GM12878 (cell line): ENCODE results near the gene CBFA2T3. TPM values are rescaled to one million over a fixed set of nuclear protein-coding genes. Genes with fewer than 3 reads are reported as not detected.

ENCODE experiments used
- ATAC-seq: fragments of 200-7000 bp; cut with Tn5 transposase; 3 replicates; pipeline ENCODE4 v1.9.1; 2020; ENCODE audit warnings: mild to moderate bottlenecking, moderate library complexity
- BruUV-seq: library from RNA; stranded (reverse); fragments of 400-500 nt; replicated peaks from 2 replicates; lab custom pipeline; 2021; lab: Mats Ljungman, UMichigan
- CTCF ChIA-PET: fragments of 300-600 bp; sonication (Branson Sonifier 250); formaldehyde crosslinking; extraction: SDS; loops from one replicate; lab custom pipeline; 2021; ENCODE audit warnings: inconsistent platforms; lab: Yijun Ruan, JAX
- POLR2A ChIA-PET: fragments of 350-600 bp; formaldehyde crosslinking; extraction: SDS; loops from one replicate; lab custom pipeline; 2021; ENCODE audit warnings: inconsistent platforms; lab: Charles Lee
- RAD21 ChIA-PET: fragments of 300-600 bp; sonication (Branson Sonifier 250); formaldehyde crosslinking; loops from one replicate; lab custom pipeline; 2023; ENCODE audit warnings: antibody characterized with exemption; ENCODE audit not compliant: unreplicated experiment; lab: Charles Lee
- SMC1A ChIA-PET: fragments of 300-600 bp; sonication (Branson Sonifier 250); formaldehyde crosslinking; loops from one replicate; lab custom pipeline; 2023; ENCODE audit not compliant: unreplicated experiment, uncharacterized antibody; lab: Charles Lee
- DNase-seq: peaks from one replicate; pipeline ENCODE4 v3.0.0-alpha.2; 2011; ENCODE audit warnings: low read depth, low spot score
- FAIRE-seq: peaks from 3 replicates; lab custom pipeline; 2011; peaks lifted over from hg19 to GRCh38; lab: Jason Lieb, UNC
- H2AFZ ChIP-seq: 2 replicates; pipeline ENCODE4 v1.6.0; 2011; ENCODE audit warnings: low read depth, low read length, control low read depth; ENCODE audit not compliant: control insufficient read depth
- H3K27ac ChIP-seq: 2 replicates; pipeline ENCODE4 v1.5.1; 2011; ENCODE audit warnings: control low read depth; ENCODE audit not compliant: control insufficient read depth, insufficient read depth
- H3K27me3 ChIP-seq, 2 experiments: replicated peaks in 1 of 2; 2 replicates each; pipeline versions ENCODE4 v1.6.0 to v1.6.1; 2011; ENCODE audit warnings: low read length in 1 of 2; ENCODE audit not compliant: control insufficient read depth in 2 of 2, insufficient read depth in 2 of 2
- H3K36me3 ChIP-seq, 2 experiments: 2 replicates each; pipeline ENCODE4 v1.5.1; 2011; ENCODE audit warnings: low read length in 1 of 2; ENCODE audit not compliant: control insufficient read depth in 2 of 2, insufficient read depth in 2 of 2
- H3K4me1 ChIP-seq: 2 replicates; pipeline ENCODE4 v1.6.1; 2011; ENCODE audit warnings: mild to moderate bottlenecking, low read length, moderate library complexity, mixed read lengths; ENCODE audit not compliant: control insufficient read depth, insufficient read depth
- H3K4me2 ChIP-seq: 2 replicates; pipeline ENCODE4 v1.6.0; 2011; ENCODE audit warnings: control low read depth; ENCODE audit not compliant: control insufficient read depth, insufficient read depth
- H3K4me3 ChIP-seq: fragments of 200-600 bp; sonication (generic); 2 replicates; pipeline ENCODE4 v1.5.1; 2016
- H3K79me2 ChIP-seq: 2 replicates; pipeline ENCODE4 v1.6.0; 2011; ENCODE audit warnings: low read length; ENCODE audit not compliant: control insufficient read depth, insufficient read depth
- H3K9ac ChIP-seq: 2 replicates; pipeline ENCODE4 v1.8.0; 2011; ENCODE audit warnings: low read length, control low read depth, mixed read lengths; ENCODE audit not compliant: control insufficient read depth, insufficient read depth
- H3K9me3 ChIP-seq: replicated peaks from 3 replicates; pipeline ENCODE4 v1.5.1; 2011; ENCODE audit warnings: mild to moderate bottlenecking, low read length; ENCODE audit not compliant: control insufficient read depth, insufficient read depth
- H4K20me1 ChIP-seq: 2 replicates; pipeline ENCODE4 v1.6.0; 2011; ENCODE audit not compliant: control insufficient read depth, insufficient read depth
- EP300 ChIP-seq, 2 experiments: fragments of 150-350 bp in 1 of 2; IDR thresholded peaks; 2 replicates each; pipeline ENCODE4 v1.6.1; 2011 to 2012; ENCODE audit warnings: low read depth in 2 of 2, low read length in 2 of 2, borderline replicate concordance in 1 of 2, improper control_type of control experiment in 1 of 2, inconsistent platforms in 1 of 2; ENCODE audit not compliant: control insufficient read depth in 1 of 2
- GABPA ChIP-seq: IDR thresholded peaks from 2 replicates; pipeline ENCODE4 v1.6.1; 2014; ENCODE audit warnings: antibody characterized with exemption, low read depth, mild to moderate bottlenecking, inconsistent platforms
- MTA2 ChIP-seq: fragments of 450-650 bp; IDR thresholded peaks from 2 replicates; pipeline ENCODE4 v1.6.1; 2016; ENCODE audit warnings: low read depth, mild to moderate bottlenecking, moderate library complexity
- RB1 ChIP-seq: fragments of 450-650 bp; formaldehyde crosslinking; IDR thresholded peaks from 2 replicates; pipeline ENCODE4 v1.6.1; 2017; ENCODE audit warnings: mild to moderate bottlenecking, borderline replicate concordance
- RBBP5 ChIP-seq: fragments of 200-600 bp; sonication (generic); conservative IDR thresholded peaks from 2 replicates; pipeline ENCODE4 v1.6.1; 2016
- RUNX3 ChIP-seq: IDR thresholded peaks from 2 replicates; pipeline ENCODE4 v1.6.1; 2012; ENCODE audit warnings: low read length, inconsistent platforms
- SIX5 ChIP-seq: IDR thresholded peaks from 2 replicates; pipeline ENCODE4 v1.6.1; 2011; ENCODE audit warnings: mild to moderate bottlenecking, low read depth, low read length, moderate library complexity; ENCODE audit not compliant: severe bottlenecking
- ZNF24 ChIP-seq: fragments of 450-650 bp; IDR thresholded peaks from 2 replicates; pipeline ENCODE4 v1.6.1; 2017; ENCODE audit warnings: antibody characterized with exemption, mild to moderate bottlenecking
- WGBS: methylation state at CpG from one replicate; pipeline ENCODE4 v1.1.6; 2016; ENCODE audit warnings: low lambda C conversion rate; ENCODE audit not compliant: insufficient replicate concordance, insufficient coverage; ENCODE audit errors: missing lambda C conversion rate; 5-methylcytosine and 5-hydroxymethylcytosine counted together
- in situ Hi-C: fragments of 300-500 bp; cut with MboI; formaldehyde crosslinking; loops from 9 replicates; pipeline ENCODE4 v1.14.3; 2018; ENCODE audit warnings: mixed read lengths
- intact Hi-C: fragments of 100-400 bp; cut with micrococcal nuclease; formaldehyde crosslinking; loops from one replicate; pipeline ENCODE4 v1.14.2; 2022; ENCODE audit not compliant: unreplicated experiment
- polyA plus RNA-seq, 11 experiments: library from polyadenylated mRNA; depleted of rRNA in 4 of 11; unstranded in 6 of 11; stranded (reverse) in 5 of 11; fragments of >200 nt; fragmentation: Nextera tagmentation in 4 of 11; fragmentation: Illumina TruSeq in 1 of 11; extraction: Ambion mirVana in 4 of 11; extraction: Trizol in 1 of 11; gene quantifications; 1 replicate in 1 of 11; 2 replicates in 10 of 11; pipeline versions ENCODE4 v1.2.1 to v1.2.3, GENCODE V29; 2011 to 2016; ENCODE audit warnings: inconsistent platforms in 2 of 11, missing spikeins in 2 of 11, low read depth in 1 of 11
- total RNA-seq, 4 experiments: library from RNA; depleted of rRNA in 3 of 4; stranded (reverse); fragments of >200 nt in 3 of 4; fragmentation: Illumina TruSeq in 1 of 4; extraction: Trizol in 1 of 4; gene quantifications; 2 replicates each; pipeline versions ENCODE4 v1.2.1 to v1.2.3, GENCODE V29; 2013 to 2021
- TF ChIP-seq, protein P1 (sequence below): fragments of 450-650 bp; formaldehyde crosslinking; IDR thresholded peaks from 2 replicates; pipeline ENCODE4 v1.5.0; 2022; ENCODE audit warnings: mild to moderate bottlenecking, missing genetic modification characterization
- TF ChIP-seq, protein P2 (sequence below): fragments of 450-650 bp; IDR thresholded peaks from 2 replicates; pipeline ENCODE4 v1.6.1; 2017; ENCODE audit warnings: mild to moderate bottlenecking, moderate library complexity
- TF ChIP-seq, protein P3 (sequence below): fragments of 450-650 bp; IDR thresholded peaks from 2 replicates; pipeline ENCODE4 v1.6.1; 2017; ENCODE audit warnings: borderline replicate concordance

Gene CBFA2T3
- total and polyA plus RNA-seq, 10 of the 15 experiments (the other 5 are each of a cell fraction or from before 2014, with no cell fraction given), result 0.69 to 42.6 (median 4.5) TPM

DNA sequence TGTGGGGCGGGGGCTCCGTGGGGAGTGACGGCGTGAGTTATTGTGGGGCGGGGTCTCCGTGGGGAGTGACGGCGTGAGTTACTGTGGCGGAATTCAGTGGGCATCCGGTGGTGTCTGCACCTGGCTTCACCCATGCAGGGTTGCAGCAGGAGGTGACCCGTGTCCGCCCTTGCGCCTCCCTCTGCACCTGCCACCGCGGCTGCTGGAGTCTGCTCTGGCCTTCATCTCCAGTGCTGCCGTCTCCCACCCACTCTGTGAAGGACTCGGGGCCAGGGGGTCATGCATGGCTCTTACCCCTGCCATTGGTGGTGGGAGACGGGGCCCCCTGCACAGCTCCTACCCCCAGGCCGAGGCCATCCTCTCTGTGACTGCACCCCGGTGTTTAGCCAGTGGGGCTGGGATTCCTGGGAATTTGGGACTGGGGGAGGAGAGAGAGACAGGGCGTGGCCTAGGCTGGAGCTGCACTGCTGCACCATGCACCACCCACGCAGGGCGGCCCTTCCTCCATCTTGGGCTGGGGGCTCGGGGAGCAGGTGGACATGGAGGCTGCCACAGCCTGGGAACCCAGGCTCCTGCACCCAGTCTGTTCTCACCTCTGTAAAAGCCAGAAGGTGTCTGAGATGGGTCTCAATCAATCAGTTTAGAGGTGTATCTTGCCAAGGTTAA is 109.3 kb downstream of the CBFA2T3 start (continued):
- TF ChIP-seq, protein P1, sequence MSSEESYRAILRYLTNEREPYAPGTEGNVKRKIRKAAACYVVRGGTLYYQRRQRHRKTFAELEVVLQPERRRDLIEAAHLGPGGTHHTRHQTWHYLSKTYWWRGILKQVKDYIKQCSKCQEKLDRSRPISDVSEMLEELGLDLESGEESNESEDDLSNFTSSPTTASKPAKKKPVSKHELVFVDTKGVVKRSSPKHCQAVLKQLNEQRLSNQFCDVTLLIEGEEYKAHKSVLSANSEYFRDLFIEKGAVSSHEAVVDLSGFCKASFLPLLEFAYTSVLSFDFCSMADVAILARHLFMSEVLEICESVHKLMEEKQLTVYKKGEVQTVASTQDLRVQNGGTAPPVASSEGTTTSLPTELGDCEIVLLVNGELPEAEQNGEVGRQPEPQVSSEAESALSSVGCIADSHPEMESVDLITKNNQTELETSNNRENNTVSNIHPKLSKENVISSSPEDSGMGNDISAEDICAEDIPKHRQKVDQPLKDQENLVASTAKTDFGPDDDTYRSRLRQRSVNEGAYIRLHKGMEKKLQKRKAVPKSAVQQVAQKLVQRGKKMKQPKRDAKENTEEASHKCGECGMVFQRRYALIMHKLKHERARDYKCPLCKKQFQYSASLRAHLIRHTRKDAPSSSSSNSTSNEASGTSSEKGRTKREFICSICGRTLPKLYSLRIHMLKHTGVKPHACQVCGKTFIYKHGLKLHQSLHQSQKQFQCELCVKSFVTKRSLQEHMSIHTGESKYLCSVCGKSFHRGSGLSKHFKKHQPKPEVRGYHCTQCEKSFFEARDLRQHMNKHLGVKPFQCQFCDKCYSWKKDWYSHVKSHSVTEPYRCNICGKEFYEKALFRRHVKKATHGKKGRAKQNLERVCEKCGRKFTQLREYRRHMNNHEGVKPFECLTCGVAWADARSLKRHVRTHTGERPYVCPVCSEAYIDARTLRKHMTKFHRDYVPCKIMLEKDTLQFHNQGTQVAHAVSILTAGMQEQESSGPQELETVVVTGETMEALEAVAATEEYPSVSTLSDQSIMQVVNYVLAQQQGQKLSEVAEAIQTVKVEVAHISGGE (CRISPR knock-in tag), result no peak
- TF ChIP-seq EP300 (IDR thresholded peaks at IDR 0.05; ENCODE audit: borderline replicate concordance in 1 of 2, control insufficient read depth in 1 of 2, low read depth in 2 of 2, low read length in 2 of 2) (no peak), RBBP5 (no peak), MTA2 (no peak)

DNA sequence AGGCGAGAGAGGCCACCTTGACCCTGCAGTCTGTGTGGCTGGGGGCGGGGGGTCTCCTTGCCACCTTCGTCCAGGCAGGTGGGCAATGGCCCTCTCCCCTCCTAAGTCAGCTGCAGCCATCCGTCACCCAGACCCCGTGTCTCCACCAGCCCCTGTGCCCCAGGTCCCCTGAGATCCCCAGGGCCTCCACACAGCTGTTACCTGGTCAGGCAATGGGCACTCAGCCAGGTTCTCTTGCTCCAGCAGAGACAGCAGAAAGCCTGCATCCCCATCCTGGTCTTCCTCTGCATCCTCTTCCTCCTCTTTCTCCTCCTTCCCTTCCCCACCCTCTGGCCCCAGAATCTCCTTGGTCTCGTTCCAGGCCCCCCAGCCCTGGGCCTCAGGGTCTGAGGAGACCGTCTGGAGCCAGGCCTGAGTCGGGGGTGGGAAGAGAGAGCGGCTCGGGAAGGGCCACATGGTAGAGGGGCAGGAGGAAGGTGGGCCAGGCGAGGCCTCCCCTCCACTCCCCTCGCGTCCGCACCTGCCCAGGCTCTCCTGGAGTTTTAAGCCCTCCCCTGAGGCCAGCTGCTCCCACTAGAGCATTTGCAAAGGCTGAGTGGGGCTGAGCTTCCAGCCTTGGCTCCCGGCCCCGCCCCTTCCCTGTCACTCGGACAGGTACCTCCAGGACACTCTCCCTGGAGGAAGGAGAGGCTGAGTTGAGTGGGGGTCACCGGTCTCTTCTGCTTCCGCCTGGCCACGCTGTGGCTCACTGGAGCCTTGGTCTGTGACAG is 110.7 kb downstream of the CBFA2T3 start, which contains the start of gene PABPN1L:
TSS of gene PABPN1L (minus strand) at position 510 of the 770 bp plus-strand sequence. CDS start at position 456, 54 bp downstream.
- Histone ChIP-seq H3K9ac (no peak within 1 kb of the TSS), H3K36me3 (no peaks in the 10 kb centered on the region), H3K4me1 (no peaks in the 10 kb centered on the region; the same call in 1 of the 2 replicates), H3K27ac (no peak within 1 kb of the TSS), H3K79me2 (no peaks in the 10 kb centered on the region), H3K4me3 (no peak within 1 kb of the TSS), H3K4me2 (no peak within 1 kb of the TSS), H4K20me1 (no peaks in the 10 kb centered on the region), H3K27me3 (peaks cover 2 to 6% of the 10 kb centered on the region in 2 experiments), H2AFZ (no peak within 1 kb of the TSS), H3K9me3 (no peaks in the 10 kb centered on the region)
- DNase-seq (no peak), ATAC-seq (no peak), FAIRE-seq (no peak)
- in situ Hi-C loops (no loop called here), intact Hi-C loops (no loop called here)
- CTCF ChIA-PET, result interaction anchor here (0.7 kb wide), 1 partner anchor 47 kb away, joined by 3 read pairs; no protein-coding TSS in a partner anchor
- SMC1A ChIA-PET, result no interaction called here
- BruUV-seq, result no TSS peak
- RAD21 ChIA-PET, result no interaction called here
- POLR2A ChIA-PET, result no interaction called here
- WGBS, result 39% methylated on average over 20 of the region's 20 CpGs
- TF ChIP-seq, protein P2, sequence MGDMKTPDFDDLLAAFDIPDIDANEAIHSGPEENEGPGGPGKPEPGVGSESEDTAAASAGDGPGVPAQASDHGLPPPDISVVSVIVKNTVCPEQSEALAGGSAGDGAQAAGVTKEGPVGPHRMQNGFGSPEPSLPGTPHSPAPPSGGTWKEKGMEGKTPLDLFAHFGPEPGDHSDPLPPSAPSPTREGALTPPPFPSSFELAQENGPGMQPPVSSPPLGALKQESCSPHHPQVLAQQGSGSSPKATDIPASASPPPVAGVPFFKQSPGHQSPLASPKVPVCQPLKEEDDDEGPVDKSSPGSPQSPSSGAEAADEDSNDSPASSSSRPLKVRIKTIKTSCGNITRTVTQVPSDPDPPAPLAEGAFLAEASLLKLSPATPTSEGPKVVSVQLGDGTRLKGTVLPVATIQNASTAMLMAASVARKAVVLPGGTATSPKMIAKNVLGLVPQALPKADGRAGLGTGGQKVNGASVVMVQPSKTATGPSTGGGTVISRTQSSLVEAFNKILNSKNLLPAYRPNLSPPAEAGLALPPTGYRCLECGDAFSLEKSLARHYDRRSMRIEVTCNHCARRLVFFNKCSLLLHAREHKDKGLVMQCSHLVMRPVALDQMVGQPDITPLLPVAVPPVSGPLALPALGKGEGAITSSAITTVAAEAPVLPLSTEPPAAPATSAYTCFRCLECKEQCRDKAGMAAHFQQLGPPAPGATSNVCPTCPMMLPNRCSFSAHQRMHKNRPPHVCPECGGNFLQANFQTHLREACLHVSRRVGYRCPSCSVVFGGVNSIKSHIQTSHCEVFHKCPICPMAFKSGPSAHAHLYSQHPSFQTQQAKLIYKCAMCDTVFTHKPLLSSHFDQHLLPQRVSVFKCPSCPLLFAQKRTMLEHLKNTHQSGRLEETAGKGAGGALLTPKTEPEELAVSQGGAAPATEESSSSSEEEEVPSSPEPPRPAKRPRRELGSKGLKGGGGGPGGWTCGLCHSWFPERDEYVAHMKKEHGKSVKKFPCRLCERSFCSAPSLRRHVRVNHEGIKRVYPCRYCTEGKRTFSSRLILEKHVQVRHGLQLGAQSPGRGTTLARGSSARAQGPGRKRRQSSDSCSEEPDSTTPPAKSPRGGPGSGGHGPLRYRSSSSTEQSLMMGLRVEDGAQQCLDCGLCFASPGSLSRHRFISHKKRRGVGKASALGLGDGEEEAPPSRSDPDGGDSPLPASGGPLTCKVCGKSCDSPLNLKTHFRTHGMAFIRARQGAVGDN, result no peak
- TF ChIP-seq RB1 (no peak), SIX5 (no peak), RUNX3 (no peak), GABPA (no peak), ZNF24 (no peak)
- TF ChIP-seq, protein P3, sequence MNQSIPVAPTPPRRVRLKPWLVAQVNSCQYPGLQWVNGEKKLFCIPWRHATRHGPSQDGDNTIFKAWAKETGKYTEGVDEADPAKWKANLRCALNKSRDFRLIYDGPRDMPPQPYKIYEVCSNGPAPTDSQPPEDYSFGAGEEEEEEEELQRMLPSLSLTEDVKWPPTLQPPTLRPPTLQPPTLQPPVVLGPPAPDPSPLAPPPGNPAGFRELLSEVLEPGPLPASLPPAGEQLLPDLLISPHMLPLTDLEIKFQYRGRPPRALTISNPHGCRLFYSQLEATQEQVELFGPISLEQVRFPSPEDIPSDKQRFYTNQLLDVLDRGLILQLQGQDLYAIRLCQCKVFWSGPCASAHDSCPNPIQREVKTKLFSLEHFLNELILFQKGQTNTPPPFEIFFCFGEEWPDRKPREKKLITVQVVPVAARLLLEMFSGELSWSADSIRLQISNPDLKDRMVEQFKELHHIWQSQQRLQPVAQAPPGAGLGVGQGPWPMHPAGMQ, result no peak
